ENCODE measurements around the gene UPK1A.

DNA sequence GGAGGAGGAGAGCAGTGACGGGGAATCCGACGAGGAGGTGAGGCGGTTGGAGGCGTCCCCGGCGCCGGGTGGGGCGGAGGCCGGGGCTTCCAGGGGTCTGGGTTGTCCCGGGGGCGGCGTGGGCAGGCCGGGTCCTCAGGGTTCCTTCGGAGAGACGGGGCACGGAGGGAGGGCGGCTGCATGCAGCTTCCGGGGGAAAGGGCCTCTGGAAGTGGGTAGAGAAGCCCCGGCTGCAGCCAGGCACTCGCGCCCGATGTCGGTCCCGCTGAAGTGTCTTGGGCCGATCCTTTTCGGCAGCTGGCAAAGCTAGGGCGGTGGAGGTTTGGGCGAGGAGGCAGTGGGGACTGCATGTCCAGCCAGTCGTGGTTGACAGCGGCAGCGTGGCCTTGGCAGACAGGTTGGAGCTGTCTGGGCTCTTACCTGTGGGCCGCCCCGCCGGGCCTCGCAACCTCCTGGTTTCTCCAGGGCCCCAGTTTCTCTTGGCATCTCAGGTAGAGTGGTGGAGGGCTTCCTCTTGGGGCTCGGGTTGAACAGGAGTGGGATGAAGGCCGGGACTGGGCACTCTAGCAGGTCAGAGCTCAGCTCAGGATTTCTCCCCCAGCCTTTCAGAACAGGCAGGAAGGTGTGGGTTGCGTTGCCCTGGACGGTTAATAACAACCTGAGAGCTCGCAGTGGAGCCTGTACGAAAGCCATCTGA is 52.2 kb downstream of the UPK1A start:
- peak in 1 of 3 donors; percentile 36 for TF ChIP-seq POLR2A (IDR thresholded peaks at IDR 0.05)
- TF ChIP-seq, protein P1, sequence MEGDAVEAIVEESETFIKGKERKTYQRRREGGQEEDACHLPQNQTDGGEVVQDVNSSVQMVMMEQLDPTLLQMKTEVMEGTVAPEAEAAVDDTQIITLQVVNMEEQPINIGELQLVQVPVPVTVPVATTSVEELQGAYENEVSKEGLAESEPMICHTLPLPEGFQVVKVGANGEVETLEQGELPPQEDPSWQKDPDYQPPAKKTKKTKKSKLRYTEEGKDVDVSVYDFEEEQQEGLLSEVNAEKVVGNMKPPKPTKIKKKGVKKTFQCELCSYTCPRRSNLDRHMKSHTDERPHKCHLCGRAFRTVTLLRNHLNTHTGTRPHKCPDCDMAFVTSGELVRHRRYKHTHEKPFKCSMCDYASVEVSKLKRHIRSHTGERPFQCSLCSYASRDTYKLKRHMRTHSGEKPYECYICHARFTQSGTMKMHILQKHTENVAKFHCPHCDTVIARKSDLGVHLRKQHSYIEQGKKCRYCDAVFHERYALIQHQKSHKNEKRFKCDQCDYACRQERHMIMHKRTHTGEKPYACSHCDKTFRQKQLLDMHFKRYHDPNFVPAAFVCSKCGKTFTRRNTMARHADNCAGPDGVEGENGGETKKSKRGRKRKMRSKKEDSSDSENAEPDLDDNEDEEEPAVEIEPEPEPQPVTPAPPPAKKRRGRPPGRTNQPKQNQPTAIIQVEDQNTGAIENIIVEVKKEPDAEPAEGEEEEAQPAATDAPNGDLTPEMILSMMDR (IDR thresholded peaks at IDR 0.05): no peak

All from body of pancreas (tissue), 4 donors.